Activated CD4-positive, alpha-beta T cell treated with anti-CD3 and anti-CD28 coated beads for 36 hours (primary cell): ENCODE measurements around the gene NR4A1. TPM values are rescaled to one million over a fixed set of nuclear protein-coding genes. Genes with fewer than 3 reads are reported as not detected.
A peak's percentile ranks its signal among the peaks of the same experiment; 100 is the strongest.

ENCODE experiments used
- ATAC-seq: fragments of 200-7000 bp; cut with Tn5 transposase; one replicate; pipeline ENCODE4 v1.10.0; 2021; ENCODE audit warnings: mild to moderate bottlenecking, moderate library complexity
- CTCF ChIA-PET: fragments of 350-600 bp; sonication (Branson Sonifier 250); formaldehyde crosslinking; loops from one replicate; lab custom pipeline; 2021; ENCODE audit warnings: antibody characterized with exemption; lab: Charles Lee
- POLR2A ChIA-PET: fragments of 350-600 bp; sonication (Branson Sonifier 250); formaldehyde crosslinking; loops from one replicate; lab custom pipeline; 2021; ENCODE audit warnings: antibody characterized with exemption, inconsistent platforms; lab: Charles Lee
- DNase-seq: peaks from one replicate; pipeline ENCODE4 v3.0.0-alpha.2; 2020
- H3K27ac Mint-ChIP-seq: one replicate; pipeline ENCODE4 v1.8.0; 2021; ENCODE audit warnings: mixed read lengths
- H3K27me3 Mint-ChIP-seq: one replicate; pipeline ENCODE4 v1.8.0; 2021; ENCODE audit warnings: mixed read lengths
- H3K36me3 Mint-ChIP-seq: one replicate; pipeline ENCODE4 v1.8.0; 2021; ENCODE audit warnings: low read depth, mixed read lengths
- H3K4me1 Mint-ChIP-seq: one replicate; pipeline ENCODE4 v1.8.0; 2021; ENCODE audit warnings: mixed read lengths
- H3K4me3 Mint-ChIP-seq: one replicate; pipeline ENCODE4 v1.8.0; 2021; ENCODE audit warnings: mild to moderate bottlenecking, moderate library complexity, mixed read lengths
- H3K9me3 Mint-ChIP-seq: one replicate; pipeline ENCODE4 v1.8.0; 2021; ENCODE audit warnings: low read depth, mixed read lengths
- intact Hi-C, 2 experiments: fragments of 100-400 bp; cut with DNase I in 1 of 2; cut with micrococcal nuclease in 1 of 2; formaldehyde crosslinking; loops; one replicate each; pipeline versions ENCODE4 v1.14.2 to v1.15.1; 2022 to 2024; cut with DNase I, micrococcal nuclease
- total RNA-seq, 2 experiments: library from RNA; stranded (reverse); gene quantifications; one replicate each; pipeline ENCODE4 v1.2.3, GENCODE V29; 2021

NR4A1 gene
- total RNA-seq, 2 experiments from 2014 or later, result 69.4 to 72.8 TPM

GRCh38 chr12:52081263-52081733 lies 30.1 kb downstream of the NR4A1 start:
- ChIA-PET CTCF (interaction anchor here (0.6 to 3.3 kb wide), 10 partner anchors 9 to 926 kb away, joined by 3 to 69 read pairs (median 6); no protein-coding TSS in a partner anchor), POLR2A (interaction anchor here (1.0 kb wide), 1 partner anchor 11 kb away, joined by 3 read pairs; no protein-coding TSS in a partner anchor)
- intact Hi-C loops, result no loop called here
- H3K4me1 Mint-ChIP-seq, result peaks cover 8% of the 10 kb centered on the region
- peak; percentile 30 for DNase-seq
- peak; percentile 27 for ATAC-seq
- no peak overlapping the region for H3K4me3 Mint-ChIP-seq
- H3K27me3 Mint-ChIP-seq, result no peaks in the 10 kb centered on the region
- peaks cover 11% of the 10 kb centered on the region for H3K36me3 Mint-ChIP-seq
- H3K9me3 Mint-ChIP-seq, result no peaks in the 10 kb centered on the region
- no peak overlapping the region for H3K27ac Mint-ChIP-seq

GRCh38 chr12:52082026-52082668 lies 30.9 kb downstream of the NR4A1 start:
- peaks cover under 1% of the 10 kb centered on the region for H3K27me3 Mint-ChIP-seq
- no peak for DNase-seq
- CTCF ChIA-PET, result interaction anchor here (0.6 to 3.3 kb wide), 12 partner anchors 10 to 423 kb away, joined by 3 to 69 read pairs (median 8); partner anchors contain the start of gene ATG101
- no peaks in the 10 kb centered on the region for H3K9me3 Mint-ChIP-seq
- ATAC-seq, result no peak
- H3K36me3 Mint-ChIP-seq, result peaks cover 5% of the 10 kb centered on the region
- H3K27ac Mint-ChIP-seq, result no peak overlapping the region
- POLR2A ChIA-PET, result interaction anchor here (1.0 kb wide), 1 partner anchor 12 kb away, joined by 3 read pairs; no protein-coding TSS in a partner anchor
- intact Hi-C loops, result no loop called here
- peaks cover 8% of the 10 kb centered on the region for H3K4me1 Mint-ChIP-seq
- H3K4me3 Mint-ChIP-seq, result no peak overlapping the region

GRCh38 chr12:52082669-52082987 lies 31.4 kb downstream of the NR4A1 start:
- Mint-ChIP-seq H3K9me3 (no peaks in the 10 kb centered on the region), H3K27me3 (peaks cover 3% of the 10 kb centered on the region), H3K4me1 (peaks cover 8% of the 10 kb centered on the region), H3K4me3 (no peak overlapping the region), H3K27ac (no peak overlapping the region), H3K36me3 (peaks cover 5% of the 10 kb centered on the region)
- ATAC-seq (no peak), DNase-seq (no peak)
- ChIA-PET POLR2A (no interaction called here), CTCF (interaction anchor here (0.6 to 3.3 kb wide), 16 partner anchors 10 to 803 kb away, joined by 3 to 69 read pairs (median 4); partner anchors contain the start of gene ATG101)
- intact Hi-C loops, result no loop called here

- Mint-ChIP-seq H3K27ac (no peak overlapping the region), H3K36me3 (no peaks in the 10 kb centered on the region), H3K9me3 (no peaks in the 10 kb centered on the region), H3K4me1 (peaks cover 8% of the 10 kb centered on the region), H3K4me3 (no peak overlapping the region), H3K27me3 (peaks cover 7% of the 10 kb centered on the region)
- intact Hi-C loops, result loop anchor here (1.0 kb wide), 2 partner anchors 58 to 90 kb away; no protein-coding TSS in a partner anchor
- peak; percentile 83 for ATAC-seq
- ChIA-PET POLR2A (interaction anchor here (0.7 kb wide), 1 partner anchor 58 kb away, joined by 5 read pairs; no protein-coding TSS in a partner anchor), CTCF (interaction anchor here (0.6 to 3.3 kb wide), 14 partner anchors 11 to 803 kb away, joined by 3 to 69 read pairs (median 5); partner anchors contain the start of gene ATG101)
- peak; percentile 81 for DNase-seq
Measured at GRCh38 chr12:52082988-52083637, 31.9 kb downstream of the NR4A1 start.

GRCh38 chr12:52083638-52083996 lies 32.4 kb downstream of the NR4A1 start:
- no peak overlapping the region for H3K4me3 Mint-ChIP-seq
- ATAC-seq (no peak), DNase-seq (no peak)
- intact Hi-C loops, result loop anchor here (1.0 kb wide), 2 partner anchors 58 to 90 kb away; no protein-coding TSS in a partner anchor
- ChIA-PET POLR2A (interaction anchor here (0.7 kb wide), 1 partner anchor 58 kb away, joined by 5 read pairs; no protein-coding TSS in a partner anchor), CTCF (interaction anchor here (0.8 to 5.6 kb wide), 11 partner anchors 12 to 92 kb away, joined by 3 to 69 read pairs (median 10); partner anchors contain the start of gene ATG101)
- no peaks in the 10 kb centered on the region for H3K36me3 Mint-ChIP-seq
- no peak overlapping the region for H3K27ac Mint-ChIP-seq
- H3K4me1 Mint-ChIP-seq, result peaks cover 8% of the 10 kb centered on the region
- H3K9me3 Mint-ChIP-seq, result no peaks in the 10 kb centered on the region
- H3K27me3 Mint-ChIP-seq, result peaks cover 10% of the 10 kb centered on the region

GRCh38 chr12:52084491-52085231 lies 33.4 kb downstream of the NR4A1 start:
- POLR2A ChIA-PET, result interaction anchor here (0.6 kb wide), 1 partner anchor 82 kb away, joined by 4 read pairs; no protein-coding TSS in a partner anchor
- H3K27ac Mint-ChIP-seq, result no peak overlapping the region
- no peak for DNase-seq
- H3K4me3 Mint-ChIP-seq, result no peak overlapping the region
- CTCF ChIA-PET, result interaction anchor here (0.7 to 5.6 kb wide), 14 partner anchors 10 to 789 kb away, joined by 3 to 54 read pairs (median 5); no protein-coding TSS in a partner anchor
- H3K27me3 Mint-ChIP-seq, result peaks cover 14% of the 10 kb centered on the region
- no peaks in the 10 kb centered on the region for H3K9me3 Mint-ChIP-seq
- ATAC-seq, result no peak
- intact Hi-C loops, result no loop called here
- H3K36me3 Mint-ChIP-seq, result no peaks in the 10 kb centered on the region
- peaks cover 8% of the 10 kb centered on the region for H3K4me1 Mint-ChIP-seq

- H3K4me3 Mint-ChIP-seq, result no peak overlapping the region
- no peak for ATAC-seq
- intact Hi-C loops, result no loop called here
Measured at GRCh38 chr12:52085682-52086180, 34.5 kb downstream of the NR4A1 start.

GRCh38 chr12:52086366-52086765 lies 35.1 kb downstream of the NR4A1 start:
- H3K36me3 Mint-ChIP-seq, result no peaks in the 10 kb centered on the region
- intact Hi-C loops, result no loop called here
- no peak overlapping the region for H3K27ac Mint-ChIP-seq
- ChIA-PET CTCF (interaction anchor here (0.7 to 5.6 kb wide), 6 partner anchors 9 to 76 kb away, joined by 3 to 54 read pairs (median 4); no protein-coding TSS in a partner anchor), POLR2A (no interaction called here)
- no peak for ATAC-seq
- DNase-seq, result no peak
- H3K27me3 Mint-ChIP-seq, result peaks cover 24% of the 10 kb centered on the region
- no peaks in the 10 kb centered on the region for H3K9me3 Mint-ChIP-seq
- H3K4me1 Mint-ChIP-seq, result peaks cover 8% of the 10 kb centered on the region
- no peak overlapping the region for H3K4me3 Mint-ChIP-seq

More at GRCh38 chr12:52085682-52086180, 34.5 kb downstream of the NR4A1 start:
- no peak for DNase-seq
- no peaks in the 10 kb centered on the region for H3K36me3 Mint-ChIP-seq
- no peaks in the 10 kb centered on the region for H3K9me3 Mint-ChIP-seq
- POLR2A ChIA-PET, result no interaction called here
- H3K4me1 Mint-ChIP-seq, result peaks cover 8% of the 10 kb centered on the region
- CTCF ChIA-PET, result interaction anchor here (0.7 to 5.6 kb wide), 7 partner anchors 14 to 76 kb away, joined by 3 to 54 read pairs (median 4); no protein-coding TSS in a partner anchor
- peaks cover 21% of the 10 kb centered on the region for H3K27me3 Mint-ChIP-seq
- no peak overlapping the region for H3K27ac Mint-ChIP-seq

GRCh38 chr12:52086944-52087835 lies 35.9 kb downstream of the NR4A1 start:
- Mint-ChIP-seq H3K36me3 (no peaks in the 10 kb centered on the region), H3K4me1 (peaks cover 3% of the 10 kb centered on the region), H3K4me3 (no peak overlapping the region), H3K27me3 (peaks cover 29% of the 10 kb centered on the region), H3K27ac (no peak overlapping the region), H3K9me3 (no peaks in the 10 kb centered on the region)
- DNase-seq, result no peak
- ATAC-seq, result no peak
- ChIA-PET CTCF (interaction anchor here (0.8 to 5.6 kb wide), 3 partner anchors 10 to 61 kb away, joined by 3 to 54 read pairs (median 3); no protein-coding TSS in a partner anchor), POLR2A (no interaction called here)
- intact Hi-C loops, result no loop called here
